HG03457 (cell line): ENCODE results near the gene PRLH.
"Not testable (repeated sequence)": the region's sequence is repeated elsewhere in the genome, so short reads cannot be mapped to it uniquely, and the experiment has no call there.

ENCODE experiments used
- ATAC-seq: cut with Tn5 transposase; IDR thresholded peaks from one replicate; pipeline ENCODE4 v1.9.1; 2021; ENCODE audit warnings: moderate number of reproducible peaks; ENCODE audit not compliant: unreplicated experiment

Gene PRLH

DNA sequence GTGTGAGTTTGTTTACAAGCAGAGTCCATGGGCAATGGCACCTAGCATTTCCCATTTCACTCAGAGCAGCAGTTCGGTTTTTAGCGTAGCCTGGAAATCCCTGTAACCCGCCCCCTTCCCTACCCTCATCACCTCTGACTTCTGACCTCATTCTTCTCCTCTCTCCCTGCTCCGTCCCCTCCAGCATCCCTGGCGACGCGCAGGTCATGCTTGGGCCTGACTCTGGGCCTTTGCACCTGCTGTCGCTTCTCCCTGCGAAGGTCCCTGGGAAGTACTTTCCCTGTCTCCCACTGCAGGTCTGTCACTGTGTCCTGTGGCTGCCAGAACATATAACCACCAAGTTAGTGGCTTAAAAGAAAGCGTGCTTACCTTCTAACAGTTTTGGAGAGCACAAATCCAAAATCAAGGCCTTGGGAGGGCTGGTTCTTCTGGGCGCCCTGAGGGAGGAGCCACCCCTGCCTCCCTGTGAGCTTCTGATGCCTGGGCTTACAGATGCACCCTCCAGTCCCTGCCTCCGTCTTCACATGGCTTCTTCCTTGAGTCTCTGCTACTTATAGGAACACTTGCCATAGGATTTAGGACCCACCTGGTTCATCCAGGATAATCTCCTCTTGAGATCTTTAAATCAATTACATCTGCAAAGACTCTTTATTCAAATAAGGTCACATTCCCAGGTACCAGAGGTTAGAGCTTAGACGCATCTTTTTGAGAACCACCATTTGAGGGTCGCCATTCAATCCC lies 32.3 kb downstream of the PRLH start:
- no peak for ATAC-seq

DNA sequence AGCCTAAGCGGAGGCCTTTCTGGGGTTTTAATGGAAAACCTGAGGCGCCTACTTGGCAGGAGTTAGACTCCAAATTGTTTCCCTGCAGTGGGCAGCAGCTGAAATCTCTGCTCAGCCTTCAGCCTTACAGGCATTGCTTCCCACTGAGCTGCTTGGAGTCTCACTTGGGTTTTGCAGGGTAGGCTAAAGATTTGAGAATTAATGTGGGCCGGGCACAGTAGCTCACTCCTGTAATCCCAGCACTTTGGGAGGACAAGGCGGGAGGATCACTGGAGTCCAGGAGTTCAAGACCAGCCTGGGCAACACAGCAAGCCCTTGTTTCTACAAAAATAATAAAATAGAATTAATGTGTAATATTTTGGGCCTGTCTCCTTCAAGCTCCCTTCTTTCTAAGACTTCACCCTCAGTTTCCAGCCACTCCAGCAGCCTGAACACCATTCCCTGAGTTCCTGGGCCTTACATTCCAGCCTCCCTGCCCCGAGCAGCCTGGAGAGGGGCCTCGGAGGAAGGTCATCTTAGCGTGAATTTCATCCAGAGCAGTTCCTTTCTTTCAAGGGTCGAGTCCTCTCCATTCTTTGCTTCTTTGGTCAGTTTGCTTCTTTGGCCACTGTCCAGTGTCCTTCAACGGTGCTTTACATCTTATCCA lies 33.2 kb downstream of the PRLH start:
- no peak for ATAC-seq

DNA sequence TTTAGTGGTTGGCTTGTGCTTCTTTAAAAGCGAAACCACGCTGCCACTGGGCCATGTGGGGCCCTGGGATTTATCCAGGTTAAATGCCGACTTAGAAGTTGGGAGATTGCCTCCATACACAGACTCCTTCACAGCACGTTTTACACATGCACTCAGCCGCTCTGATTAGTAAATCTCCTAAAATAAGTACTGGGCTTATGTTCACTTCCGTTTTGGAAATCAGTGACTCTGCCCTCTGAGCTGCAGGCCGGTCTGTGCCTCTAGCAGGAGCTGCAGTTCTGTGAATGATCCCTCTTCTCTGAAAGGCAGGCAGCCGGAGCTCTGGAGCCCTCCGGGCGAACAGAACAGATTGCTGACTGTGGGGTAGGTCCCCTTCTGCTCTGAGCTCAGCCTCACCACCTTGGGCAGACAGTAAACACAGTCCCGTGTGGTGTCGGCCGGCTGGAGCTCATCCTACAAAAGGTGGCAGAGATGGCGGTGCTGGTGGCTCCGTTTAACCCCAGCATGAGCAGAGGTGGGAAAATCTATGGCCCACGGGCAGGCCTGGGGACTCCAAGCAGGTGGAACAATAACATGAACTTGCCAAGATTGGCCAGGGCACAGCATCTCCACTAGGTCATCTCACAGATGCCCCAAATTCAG lies 34.0 kb downstream of the PRLH start:
- ATAC-seq: no peak

DNA sequence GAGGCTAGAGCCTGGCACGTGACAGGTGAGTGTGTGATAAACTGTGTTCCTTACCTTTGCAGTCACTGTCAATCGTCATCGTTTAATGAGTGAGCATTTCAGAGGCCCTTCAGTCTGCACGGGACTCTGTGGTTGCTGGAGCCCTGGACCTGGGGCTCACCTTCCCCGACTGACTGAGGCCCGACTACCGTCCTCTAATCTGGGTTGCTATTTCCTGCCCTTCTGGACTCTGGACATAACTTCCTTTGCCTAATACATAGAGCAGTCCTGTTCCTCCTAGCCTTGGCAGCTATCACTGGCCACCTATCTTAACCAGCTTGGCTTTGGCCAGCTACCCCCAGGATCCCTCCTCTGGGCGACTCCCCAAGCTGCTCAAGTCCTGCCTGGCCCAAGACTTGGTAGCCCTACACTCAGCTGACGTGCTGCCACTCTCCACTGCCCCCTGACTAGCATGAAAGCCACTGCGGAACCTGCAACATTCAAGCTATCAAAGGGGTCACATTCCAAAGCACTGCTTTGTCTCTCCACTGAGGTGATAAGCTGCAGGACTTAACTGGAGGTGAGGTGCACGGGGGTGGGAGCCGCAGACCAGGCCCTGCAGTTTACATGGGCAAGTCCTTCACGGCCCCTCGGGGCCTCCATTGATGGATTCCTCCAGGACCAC lies 35.2 kb downstream of the PRLH start:
- no peak for ATAC-seq

DNA sequence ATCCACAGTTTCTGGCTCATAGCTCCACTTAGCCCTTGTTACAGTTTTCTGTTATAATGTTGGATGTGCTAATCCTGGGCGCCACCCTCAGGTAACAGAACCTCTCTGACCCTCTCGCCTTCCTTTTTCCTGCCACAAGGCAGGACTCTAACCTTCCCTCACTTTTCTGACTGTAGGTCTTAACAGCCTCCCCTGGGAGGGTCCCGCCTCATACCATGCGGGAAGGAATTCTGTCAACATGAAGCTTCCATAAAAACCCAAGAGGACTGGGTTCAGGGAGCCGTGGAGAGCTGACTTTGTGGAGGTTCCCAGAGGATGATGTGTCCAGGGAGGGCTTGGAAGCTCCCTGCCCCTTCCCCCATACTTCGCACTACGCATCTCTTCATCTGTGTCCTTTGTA lies 36.0 kb downstream of the PRLH start:
- ATAC-seq: no peak

DNA sequence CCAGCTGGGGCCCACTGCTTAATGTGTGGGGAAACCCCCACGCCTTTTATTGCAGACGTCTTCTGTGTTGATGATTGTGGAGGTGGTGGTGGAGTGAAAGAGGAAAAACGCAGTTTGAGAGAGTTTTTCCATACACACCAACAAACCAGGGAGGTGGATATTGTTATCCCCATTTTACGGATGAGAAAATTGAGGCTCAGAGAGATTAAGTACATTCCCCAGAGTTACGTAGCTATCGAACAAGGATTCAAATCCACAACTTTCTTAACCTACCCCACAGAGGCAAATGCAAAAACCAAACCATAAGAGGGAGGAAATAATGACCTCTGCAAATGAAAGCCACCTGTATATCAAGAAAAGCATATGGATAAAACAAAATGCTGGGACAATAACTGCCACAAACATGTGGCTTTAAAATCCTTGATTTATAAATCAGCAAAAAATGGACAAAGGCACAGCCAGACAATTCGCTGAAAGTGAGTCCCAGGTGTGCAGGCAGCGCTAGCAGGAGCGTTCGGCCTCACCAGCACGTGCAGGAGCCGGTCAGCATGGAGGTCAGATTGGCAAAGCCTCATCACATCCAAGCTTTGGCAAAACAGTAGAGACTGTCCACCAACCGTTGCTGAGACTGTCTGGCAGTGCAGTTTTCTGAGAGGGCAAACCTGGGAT lies 36.8 kb downstream of the PRLH start:
- ATAC-seq: no peak

DNA sequence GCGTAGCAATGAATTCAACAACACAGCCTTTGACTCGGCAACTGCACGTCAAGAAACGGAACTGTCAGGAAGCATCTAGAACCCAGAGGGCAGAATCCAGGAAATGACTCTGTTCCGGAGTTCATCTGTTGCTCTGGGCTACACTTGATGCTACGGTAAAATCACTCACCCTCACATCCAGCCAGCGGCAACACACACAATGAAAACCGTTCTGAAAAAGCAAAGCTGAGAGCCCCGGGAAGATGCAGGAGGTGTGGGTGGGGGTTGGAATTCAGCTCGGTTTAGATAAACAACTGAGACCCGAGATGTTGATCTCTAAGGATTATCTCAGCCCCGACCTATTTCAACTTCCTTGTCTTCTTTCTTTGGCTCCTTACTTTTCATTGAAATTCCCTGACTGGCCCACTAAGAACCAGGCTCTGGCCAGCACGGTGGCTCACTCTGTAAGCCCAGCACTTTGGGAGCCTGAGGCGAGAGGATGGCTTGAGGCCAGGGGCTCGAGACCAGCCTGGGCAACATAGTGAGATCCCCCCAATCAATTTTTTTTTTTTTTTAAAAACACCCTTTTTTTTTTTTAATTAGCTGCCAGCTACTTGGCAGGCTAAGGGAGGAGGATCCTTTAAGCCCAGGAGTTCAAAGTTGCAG lies 37.5 kb downstream of the PRLH start:
- ATAC-seq: no peak

DNA sequence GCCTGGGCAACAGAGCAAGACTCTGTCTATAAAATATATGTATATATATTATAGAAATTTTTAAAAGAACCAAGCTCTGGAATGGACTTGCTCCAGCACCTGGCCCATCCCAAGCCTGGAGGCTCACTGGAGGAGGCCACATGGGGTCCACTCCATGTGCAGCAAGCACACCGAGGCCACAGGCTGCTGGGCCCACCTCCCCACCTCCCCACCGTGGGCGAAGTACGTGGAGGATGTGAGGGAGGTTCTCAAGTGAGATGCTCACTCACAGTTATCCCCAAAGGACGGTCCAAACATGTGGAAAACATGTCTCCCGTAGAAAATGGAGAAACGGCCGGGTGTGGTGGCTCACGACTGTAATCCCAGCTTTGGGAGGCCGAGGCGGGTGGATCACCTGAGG lies 38.0 kb downstream of the PRLH start:
- no peak for ATAC-seq

DNA sequence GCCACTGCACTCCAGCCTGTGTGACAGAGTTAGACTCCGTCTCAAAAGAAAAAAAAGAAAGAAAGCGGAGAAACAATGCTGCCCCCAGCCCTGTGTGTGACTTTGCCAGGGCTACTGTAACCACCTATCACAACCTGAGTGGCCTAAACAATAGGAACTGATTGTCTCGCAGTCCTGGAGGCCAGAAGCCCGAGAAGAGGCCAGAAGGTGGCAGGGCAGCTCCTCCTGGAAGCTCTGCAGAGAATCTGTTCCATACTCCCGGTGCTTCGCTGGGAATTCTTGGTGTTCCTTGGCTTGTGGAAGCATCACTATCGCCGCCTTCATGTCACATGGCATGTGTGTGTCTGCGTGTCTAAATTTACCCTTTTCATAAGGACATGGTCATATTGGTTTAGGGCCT lies 38.6 kb downstream of the PRLH start:
- no peak for ATAC-seq

DNA sequence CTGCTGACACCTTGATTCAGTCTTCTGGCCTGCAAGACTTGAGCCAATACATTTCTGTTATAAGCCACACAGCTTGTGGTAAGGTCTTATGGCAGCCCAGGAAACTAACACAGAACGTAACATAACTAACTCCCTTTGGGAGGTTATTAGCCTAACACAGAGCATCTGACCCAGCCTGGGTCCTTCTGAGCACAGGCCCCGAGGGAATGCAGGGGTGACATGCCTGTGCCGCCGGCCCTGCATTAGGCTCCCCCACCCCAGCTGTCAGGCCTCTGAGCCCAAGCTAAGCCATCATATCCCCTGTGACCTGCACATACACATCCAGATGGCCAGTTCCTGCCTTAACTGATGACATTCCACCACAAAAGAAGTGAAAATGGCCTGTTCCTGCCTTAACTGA lies 40.1 kb downstream of the PRLH start:
- not testable (repeated sequence) for ATAC-seq

DNA sequence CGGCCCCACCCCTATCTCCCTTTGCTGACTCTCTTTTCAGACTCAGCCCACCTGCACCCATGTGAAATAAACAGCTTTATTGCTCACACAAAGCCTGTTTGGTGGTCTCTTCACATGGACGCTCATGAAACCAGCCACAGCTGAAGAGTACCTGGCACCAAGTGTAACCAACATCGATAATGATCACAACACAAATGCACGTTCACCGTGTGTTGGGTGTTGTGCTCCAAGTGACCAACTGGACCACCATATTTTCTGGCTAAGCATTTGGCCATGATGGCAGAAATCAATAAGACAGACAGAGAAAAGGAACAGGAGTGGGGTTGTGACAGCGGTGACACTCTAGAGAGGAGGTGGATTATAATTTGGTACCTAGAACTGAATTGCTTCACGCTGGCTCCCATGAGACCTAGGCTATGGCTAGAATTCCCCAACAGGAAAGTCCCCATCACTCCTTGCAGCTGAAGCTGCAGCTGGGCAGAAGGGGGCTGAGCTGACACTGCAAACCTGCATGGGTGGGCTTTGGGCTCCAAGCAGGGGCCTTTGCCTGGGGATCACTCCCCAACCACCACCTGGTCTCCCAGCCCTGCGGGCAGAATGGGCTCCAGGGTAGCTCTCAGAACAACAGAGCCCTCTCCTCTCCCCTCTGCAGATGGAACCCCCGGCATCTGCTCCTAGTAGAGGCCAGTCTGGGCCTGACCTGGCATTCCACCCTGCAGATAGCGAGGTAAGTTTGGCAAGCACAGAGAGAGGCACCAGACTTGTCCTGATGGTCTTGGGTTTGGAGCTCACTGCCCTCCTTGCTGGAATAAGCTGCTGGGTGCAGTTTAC lies 46.4 kb downstream of the PRLH start:
- ATAC-seq: no peak

DNA sequence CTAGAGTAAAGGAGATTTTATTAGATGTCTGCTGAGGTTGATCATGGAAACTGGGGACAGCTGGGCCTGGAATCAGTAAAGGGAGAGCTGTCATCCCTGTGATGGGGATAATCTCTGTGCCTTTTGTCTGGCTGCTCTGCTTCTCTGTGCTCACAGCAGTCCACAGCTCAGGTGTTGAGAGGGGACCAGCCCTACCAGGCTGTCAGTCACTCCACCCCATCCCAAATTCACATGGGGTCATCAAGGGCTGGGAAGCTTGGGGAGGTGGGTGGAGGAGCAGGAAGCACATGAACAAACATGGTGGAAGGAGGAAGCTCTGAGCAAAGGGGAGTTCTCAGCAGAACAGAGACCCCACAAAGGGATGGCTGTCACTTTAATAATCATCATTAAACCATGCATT lies 47.3 kb downstream of the PRLH start:
- ATAC-seq: no peak

DNA sequence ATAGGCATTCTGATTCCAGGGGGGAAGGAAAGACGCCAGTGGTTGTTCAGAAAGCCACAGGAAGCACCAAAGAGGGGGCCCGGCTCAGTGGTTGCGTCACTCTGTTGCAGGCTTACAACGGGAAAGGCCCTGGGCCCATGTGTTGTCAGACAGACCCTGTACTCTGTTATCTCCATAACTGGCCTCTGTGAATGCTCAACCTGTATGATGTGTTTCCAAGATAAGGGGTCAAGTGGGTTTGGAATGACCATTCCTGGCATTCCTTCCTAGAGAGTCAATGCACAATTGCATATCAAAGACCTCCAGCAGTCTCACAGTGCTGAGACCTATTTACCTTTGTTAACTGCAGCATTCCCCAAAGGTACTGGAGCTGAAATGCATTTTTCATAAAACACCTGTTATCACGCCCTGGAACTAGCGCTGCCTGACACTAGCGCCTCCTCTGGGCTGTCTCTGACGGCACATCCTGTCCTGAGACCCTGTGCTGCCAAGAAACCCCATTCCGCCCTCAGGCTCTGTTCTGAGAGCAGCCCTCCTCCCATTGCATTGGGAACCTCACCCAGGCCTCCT lies 47.9 kb downstream of the PRLH start:
- no peak for ATAC-seq

DNA sequence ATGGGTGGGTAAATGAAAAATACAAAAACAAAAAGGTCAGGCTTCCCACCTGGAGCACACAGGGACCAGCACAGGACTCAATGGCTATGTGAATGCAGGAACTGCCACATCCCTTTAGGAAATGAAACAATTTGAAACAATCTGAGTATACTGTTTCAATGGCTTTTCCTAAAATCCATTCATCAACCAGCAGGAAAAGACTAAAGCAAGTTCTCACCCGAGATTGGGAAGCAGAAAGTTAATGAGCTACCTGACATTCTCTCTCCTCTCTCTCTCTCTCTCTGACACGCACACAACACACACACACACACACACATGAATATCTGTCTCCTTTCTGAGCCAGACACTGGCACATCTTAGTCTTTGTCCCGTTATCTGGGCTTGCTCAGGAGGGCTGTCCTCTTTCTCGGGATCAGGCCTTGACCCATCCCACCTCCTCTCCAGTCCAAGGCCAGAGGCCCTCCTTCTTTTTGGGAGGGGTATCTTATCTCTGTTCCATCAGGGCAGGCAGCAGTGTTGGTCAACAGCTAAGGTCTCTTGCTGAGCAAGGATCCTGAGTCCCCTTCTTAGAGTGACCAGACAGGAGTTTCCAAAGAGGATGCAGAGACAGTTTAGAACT lies 49.4 kb downstream of the PRLH start:
- no peak for ATAC-seq

DNA sequence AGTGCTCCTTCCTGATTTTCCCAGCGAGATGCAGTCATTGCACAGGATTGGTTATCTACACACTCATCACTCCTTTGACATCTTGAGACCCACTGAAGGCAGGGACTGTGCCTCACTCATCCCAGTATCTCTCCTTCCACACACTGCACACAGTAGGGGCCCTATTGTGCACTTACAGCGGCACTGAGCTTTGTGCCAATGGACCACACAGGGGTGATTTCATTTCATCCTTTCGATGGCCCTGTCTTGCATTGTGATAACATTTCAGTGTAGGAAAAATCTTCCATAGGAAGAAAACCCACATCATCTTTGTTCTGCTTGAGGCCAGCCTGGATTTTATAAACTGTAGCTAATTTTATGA lies 50.0 kb downstream of the PRLH start:
- ATAC-seq: no peak
